Mucosa of descending colon (tissue), 3 donors: ENCODE measurements around the gene COMMD1. TPM values are rescaled to one million over a fixed set of nuclear protein-coding genes. Genes with fewer than 3 reads are reported as not detected.
"Not testable (repeated sequence)": the region's sequence is repeated elsewhere in the genome, so short reads cannot be mapped to it uniquely, and the experiment has no call there.

Experiments
- ATAC-seq: fragments of 200-7000 bp; cut with Tn5 transposase; one replicate; pipeline ENCODE4 v1.9.1; 2020; ENCODE audit warnings: mild to moderate bottlenecking, moderate library complexity
- DNase-seq, 3 donors: peaks; one replicate each; pipeline ENCODE4 v3.0.0-alpha.2; 2020
- H3K36me3 ChIP-seq: fragments of 200-600 bp; one replicate; pipeline ENCODE4 v1.8.0; 2021; ENCODE audit warnings: low read depth, mild to moderate bottlenecking
- H3K4me1 ChIP-seq: fragments of 200-600 bp; one replicate; pipeline ENCODE4 v1.8.0; 2021; ENCODE audit warnings: low read depth, mild to moderate bottlenecking
- H3K4me3 ChIP-seq: fragments of 200-600 bp; one replicate; pipeline ENCODE4 v1.8.0; 2021; ENCODE audit warnings: mild to moderate bottlenecking
- H3K9me3 ChIP-seq: fragments of 200-600 bp; one replicate; pipeline ENCODE4 v1.8.0; 2021; ENCODE audit warnings: mild to moderate bottlenecking
- intact Hi-C, 2 donors: fragments of 100-400 bp; cut with DNase I in 1 of 2; cut with micrococcal nuclease in 1 of 2; formaldehyde crosslinking; loops; one replicate each; pipeline versions ENCODE4 v1.11.0 to v1.11.1; 2022; cut with DNase I, micrococcal nuclease
- total RNA-seq, 3 donors: library from RNA; stranded (reverse); fragmentation: NEBNext Ultra II Directional in 2 of 3; extraction: Animal tissue kit (Norgen Biotek cat#: 25700) in 2 of 3; gene quantifications; one replicate each; pipeline versions ENCODE4 v1.2.1 to v1.2.4, GENCODE V29; 2021 to 2023
- TF ChIP-seq, protein P1 (sequence below): fragments of 200-600 bp; IDR thresholded peaks from one replicate; pipeline ENCODE4 v1.8.0; 2022; ENCODE audit warnings: antibody characterized with exemption, mild to moderate bottlenecking
- donor health status: DM: no; HTN: no; CAD: no; lungs with moderate emphysema.
- donor health status: DM: no; HTN: no; CAD: no.
- donor health status: DM: no; HTN: yes; CAD: no.

Gene COMMD1
- total RNA-seq, 3 donors from 2014 or later: 21.5 to 33.5 (median 24.8) TPM

DNA sequence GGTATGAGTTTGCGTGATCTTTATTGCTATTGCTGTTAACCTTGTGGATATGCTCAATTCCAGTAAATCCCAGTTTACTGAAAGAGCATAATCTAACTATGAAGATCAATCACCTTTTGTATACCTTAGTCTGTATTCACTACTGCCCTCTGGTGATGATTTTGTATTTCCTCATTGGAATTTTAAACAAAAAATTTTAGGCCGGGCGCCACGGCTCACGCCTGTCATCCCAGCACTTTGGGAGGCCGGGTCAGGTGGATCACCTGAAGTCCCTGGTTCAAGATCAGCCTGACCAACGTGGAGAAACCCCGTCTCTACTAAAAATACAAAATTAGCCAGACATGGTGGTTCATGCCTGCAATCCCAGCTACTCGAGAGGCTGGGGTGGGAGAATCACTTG lies 5.1 kb downstream of the COMMD1 start:
- ATAC-seq: no peak
- intact Hi-C loops: no loop called here
- DNase-seq: no peak
- TF ChIP-seq, protein P1, sequence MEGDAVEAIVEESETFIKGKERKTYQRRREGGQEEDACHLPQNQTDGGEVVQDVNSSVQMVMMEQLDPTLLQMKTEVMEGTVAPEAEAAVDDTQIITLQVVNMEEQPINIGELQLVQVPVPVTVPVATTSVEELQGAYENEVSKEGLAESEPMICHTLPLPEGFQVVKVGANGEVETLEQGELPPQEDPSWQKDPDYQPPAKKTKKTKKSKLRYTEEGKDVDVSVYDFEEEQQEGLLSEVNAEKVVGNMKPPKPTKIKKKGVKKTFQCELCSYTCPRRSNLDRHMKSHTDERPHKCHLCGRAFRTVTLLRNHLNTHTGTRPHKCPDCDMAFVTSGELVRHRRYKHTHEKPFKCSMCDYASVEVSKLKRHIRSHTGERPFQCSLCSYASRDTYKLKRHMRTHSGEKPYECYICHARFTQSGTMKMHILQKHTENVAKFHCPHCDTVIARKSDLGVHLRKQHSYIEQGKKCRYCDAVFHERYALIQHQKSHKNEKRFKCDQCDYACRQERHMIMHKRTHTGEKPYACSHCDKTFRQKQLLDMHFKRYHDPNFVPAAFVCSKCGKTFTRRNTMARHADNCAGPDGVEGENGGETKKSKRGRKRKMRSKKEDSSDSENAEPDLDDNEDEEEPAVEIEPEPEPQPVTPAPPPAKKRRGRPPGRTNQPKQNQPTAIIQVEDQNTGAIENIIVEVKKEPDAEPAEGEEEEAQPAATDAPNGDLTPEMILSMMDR: no peak
- Histone ChIP-seq H3K36me3 (no peaks in the 10 kb centered on the region), H3K4me3 (no peak overlapping the region), H3K9me3 (no peaks in the 10 kb centered on the region), H3K4me1 (peaks cover 10% of the 10 kb centered on the region)

DNA sequence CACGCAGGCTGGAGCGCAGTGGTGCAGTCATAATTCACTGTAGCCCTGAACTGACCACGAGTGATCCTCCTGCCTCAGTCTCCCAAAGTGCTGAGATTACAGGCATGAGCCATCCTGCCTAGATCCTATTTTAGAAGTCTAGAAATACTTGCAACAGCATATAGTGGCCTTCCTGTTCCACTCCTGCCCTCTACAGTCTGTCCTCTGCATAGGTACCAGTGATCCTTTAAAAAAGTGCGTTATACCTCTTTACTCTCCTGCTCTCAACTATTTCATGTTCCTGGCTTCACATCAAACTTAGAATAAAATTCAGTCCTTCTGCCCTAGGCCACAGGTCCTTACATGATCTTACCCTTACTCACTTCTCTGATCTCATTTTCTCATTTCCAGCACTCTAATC lies 6.0 kb downstream of the COMMD1 start:
- DNase-seq: no peak
- intact Hi-C loops: no loop called here
- TF ChIP-seq, protein P1: no peak
- H3K4me1 ChIP-seq: peaks cover 4% of the 10 kb centered on the region
- H3K9me3 ChIP-seq: no peaks in the 10 kb centered on the region
- no peaks in the 10 kb centered on the region for H3K36me3 ChIP-seq
- ATAC-seq: no peak
- no peak overlapping the region for H3K4me3 ChIP-seq

DNA sequence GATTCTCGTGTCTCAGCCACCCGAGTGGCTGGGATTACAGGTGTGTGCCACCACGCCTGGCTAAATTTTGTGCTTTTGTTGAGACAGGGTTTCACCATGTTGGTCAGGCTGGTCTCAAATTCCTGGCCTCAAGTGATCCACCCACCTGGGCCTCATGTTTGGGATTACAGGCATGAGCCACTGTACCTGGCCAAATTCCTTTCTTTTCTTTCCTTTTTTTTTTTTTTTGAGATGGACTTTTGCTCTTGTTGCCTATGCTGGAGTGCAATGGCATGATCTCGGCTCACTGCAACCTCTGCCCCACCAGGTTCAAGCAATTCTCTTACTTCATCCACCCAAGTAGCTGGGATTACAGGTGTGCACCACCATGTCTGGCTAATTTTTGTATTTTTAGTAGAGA lies 9.3 kb downstream of the COMMD1 start:
- not testable (repeated sequence) for H3K4me3 ChIP-seq, H3K9me3 ChIP-seq, ATAC-seq, H3K4me1 ChIP-seq, DNase-seq, H3K36me3 ChIP-seq
- intact Hi-C loops: loop anchor here in 1 of 2 donors (5.0 kb wide), 1 partner anchor 498 kb away; no protein-coding TSS in a partner anchor

DNA sequence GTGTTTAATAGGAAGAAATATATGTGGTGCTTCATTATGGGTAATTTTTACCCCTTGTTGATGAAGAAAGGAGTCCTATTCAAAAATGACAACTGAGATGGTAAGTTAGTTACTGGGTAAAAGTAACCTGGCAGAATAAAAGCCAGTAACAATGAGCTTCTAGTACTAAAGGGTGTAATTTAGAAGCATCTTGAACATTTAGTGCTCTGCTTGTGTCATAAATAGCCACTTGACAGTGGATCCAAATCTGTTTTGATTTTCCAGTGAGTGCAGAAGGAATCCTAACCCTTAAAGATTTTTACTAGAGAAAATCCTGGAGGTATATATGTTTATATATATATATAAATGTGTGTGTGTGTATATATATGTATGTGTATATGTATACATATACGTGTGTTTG lies 15.1 kb downstream of the COMMD1 start:
- no peak for ATAC-seq

DNA sequence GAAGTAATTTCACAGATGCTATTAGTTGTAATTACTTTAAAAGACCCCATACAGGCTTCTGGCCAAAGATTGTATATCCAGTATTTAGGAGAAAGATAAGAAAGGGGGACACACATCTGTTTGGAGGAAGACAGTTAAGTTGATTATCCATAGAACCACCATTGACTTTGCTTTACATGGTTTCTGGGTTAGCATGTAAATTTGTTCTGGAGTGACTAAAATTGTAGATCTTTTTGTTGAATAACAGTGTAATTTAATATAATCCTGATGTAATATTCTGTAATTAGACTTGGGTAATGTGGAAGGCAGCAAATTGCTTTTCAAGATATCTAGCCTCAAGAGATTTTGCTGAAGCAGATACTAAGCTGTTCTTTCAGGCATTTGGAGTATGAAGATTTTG lies 17.2 kb downstream of the COMMD1 start:
- ATAC-seq (no peak), DNase-seq (no peak)
- intact Hi-C loops: no loop called here
- no peak overlapping the region for H3K4me3 ChIP-seq
- no peaks in the 10 kb centered on the region for H3K9me3 ChIP-seq
- H3K4me1 ChIP-seq: no peaks in the 10 kb centered on the region
- TF ChIP-seq, protein P1: no peak
- H3K36me3 ChIP-seq: no peaks in the 10 kb centered on the region

More for the DNA sequence above, 15.1 kb downstream of the COMMD1 start:
- Histone ChIP-seq H3K9me3 (no peaks in the 10 kb centered on the region), H3K36me3 (no peaks in the 10 kb centered on the region), H3K4me3 (no peak overlapping the region), H3K4me1 (no peaks in the 10 kb centered on the region)
- DNase-seq: no peak
- TF ChIP-seq, protein P1: no peak
- intact Hi-C loops: no loop called here

DNA sequence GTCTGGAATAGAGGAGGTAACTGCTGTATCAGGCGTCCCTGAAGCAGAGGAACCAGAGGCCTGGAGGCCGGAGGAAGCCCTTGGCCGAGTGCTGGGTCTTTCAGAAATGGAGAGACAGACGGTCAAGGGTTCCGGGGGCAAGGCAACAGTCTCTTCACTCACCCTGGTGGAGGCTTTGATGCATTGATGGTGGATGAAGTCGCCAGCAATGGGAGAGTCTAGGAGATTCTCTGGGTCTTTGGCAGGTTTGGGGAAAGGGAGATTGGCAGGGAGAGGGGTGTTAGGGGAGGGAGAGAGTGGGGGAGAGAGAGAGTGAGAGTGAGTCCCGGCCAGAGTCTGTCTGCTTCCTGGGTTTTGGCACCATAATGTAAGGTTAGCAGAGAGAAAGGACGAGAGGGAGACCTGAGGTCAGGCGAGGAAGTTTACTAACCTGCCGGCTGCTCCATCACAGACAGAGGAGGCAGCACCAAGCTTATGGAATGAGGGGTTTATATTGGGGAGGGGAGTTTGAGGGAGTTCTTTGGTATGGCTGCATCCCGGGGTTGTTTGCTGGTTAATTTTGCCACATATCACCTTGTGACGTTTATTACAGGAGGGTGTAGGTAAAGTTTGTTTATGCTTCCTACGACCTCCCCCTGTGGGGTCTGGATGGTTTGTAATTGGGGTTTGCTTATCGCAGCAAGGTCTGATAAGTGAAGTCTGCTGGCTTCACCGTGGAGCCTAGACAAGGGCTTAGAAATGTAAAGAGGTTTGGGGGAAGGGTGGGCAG lies 19.6 kb downstream of the COMMD1 start:
- ATAC-seq: no peak
- no peaks in the 10 kb centered on the region for H3K4me1 ChIP-seq
- intact Hi-C loops: no loop called here
- no peaks in the 10 kb centered on the region for H3K36me3 ChIP-seq
- TF ChIP-seq, protein P1: no peak
- H3K4me3 ChIP-seq: no peak overlapping the region
- H3K9me3 ChIP-seq: no peaks in the 10 kb centered on the region
- DNase-seq: no peak
